ENCODE measurements around the gene CNOT4. TPM values are rescaled to one million over a fixed set of nuclear protein-coding genes. Genes with fewer than 3 reads are reported as not detected.
A peak's percentile ranks its signal among the peaks of the same experiment; 100 is the strongest.
"Not testable (repeated sequence)": the region's sequence is repeated elsewhere in the genome, so short reads cannot be mapped to it uniquely, and the experiment has no call there.

The CNOT4 gene
- total RNA-seq, 2 experiments from 2014 or later = 24.0 to 26.8 TPM

DNA sequence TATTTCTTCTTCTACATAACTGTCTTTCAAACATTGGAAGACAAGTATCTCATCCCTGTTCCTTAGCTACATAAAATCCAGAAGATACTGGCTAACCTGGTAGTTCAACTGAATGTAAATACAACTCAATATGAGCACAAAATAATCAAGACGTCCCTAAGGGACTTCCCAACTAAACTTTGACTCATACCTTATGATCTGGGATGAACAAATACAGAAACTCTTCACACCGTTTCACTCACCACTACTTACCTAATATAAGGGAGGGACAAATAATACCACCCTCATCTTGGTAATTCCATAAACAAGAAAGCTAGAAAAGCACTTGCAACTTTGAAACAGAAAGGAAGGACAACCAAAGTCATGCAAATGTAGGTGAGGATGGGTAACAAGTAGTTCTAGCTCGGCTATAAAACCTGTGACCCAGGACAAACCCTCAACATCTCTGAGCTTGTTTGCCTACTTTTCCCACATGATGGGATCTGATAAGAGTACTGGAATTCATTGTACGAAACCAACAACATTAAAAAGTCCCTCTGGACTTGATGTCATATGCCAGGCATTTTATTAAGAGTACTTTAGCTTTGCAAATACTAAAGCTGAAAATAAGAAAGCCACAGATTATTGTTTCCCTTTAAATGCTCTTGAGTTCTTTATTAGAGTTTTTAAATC, 154.4 kb downstream of the CNOT4 start:
- Mint-ChIP-seq H3K27me3 (peaks cover 1% of the 10 kb centered on the region), H3K36me3 (ENCODE audit: low read depth) (no peaks in the 10 kb centered on the region), H3K4me3 (no peak overlapping the region), H3K27ac (no peak overlapping the region), H3K4me1 (no peaks in the 10 kb centered on the region), H3K9me3 (no peaks in the 10 kb centered on the region)
- DNase-seq = no peak
- POLR2A ChIA-PET = no interaction called here
- CTCF ChIA-PET = interaction anchor here (1.2 kb wide), 1 partner anchor 13 kb away, joined by 3 read pairs; no protein-coding TSS in a partner anchor

DNA sequence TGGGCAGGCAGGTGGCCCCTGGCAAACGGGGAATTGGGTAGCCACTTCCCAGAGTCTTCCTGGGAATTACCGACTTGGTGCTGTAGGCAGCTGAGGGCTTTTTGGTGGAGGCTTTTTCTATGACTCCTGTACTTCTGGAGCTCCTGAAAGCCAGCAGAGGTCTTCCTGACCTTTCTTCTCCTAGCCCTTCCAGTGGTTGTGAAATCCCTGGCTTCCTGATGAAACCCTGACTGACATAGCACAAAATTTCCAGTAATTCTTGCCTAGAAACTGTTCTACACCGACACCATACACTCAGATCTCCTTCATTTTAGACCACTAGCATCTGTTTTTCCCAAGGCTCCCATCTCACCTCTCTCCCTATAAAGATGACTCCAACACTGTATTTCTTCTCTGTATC, 156.1 kb downstream of the CNOT4 start:
- no peaks in the 10 kb centered on the region for H3K9me3 Mint-ChIP-seq
- no peaks in the 10 kb centered on the region for H3K36me3 Mint-ChIP-seq (ENCODE audit: low read depth)
- DNase-seq = no peak
- ChIA-PET POLR2A (no interaction called here), CTCF (no interaction called here)
- no peak overlapping the region for H3K27ac Mint-ChIP-seq
- H3K4me1 Mint-ChIP-seq = no peaks in the 10 kb centered on the region
- H3K27me3 Mint-ChIP-seq = peaks cover 1% of the 10 kb centered on the region
- H3K4me3 Mint-ChIP-seq = no peak overlapping the region

DNA sequence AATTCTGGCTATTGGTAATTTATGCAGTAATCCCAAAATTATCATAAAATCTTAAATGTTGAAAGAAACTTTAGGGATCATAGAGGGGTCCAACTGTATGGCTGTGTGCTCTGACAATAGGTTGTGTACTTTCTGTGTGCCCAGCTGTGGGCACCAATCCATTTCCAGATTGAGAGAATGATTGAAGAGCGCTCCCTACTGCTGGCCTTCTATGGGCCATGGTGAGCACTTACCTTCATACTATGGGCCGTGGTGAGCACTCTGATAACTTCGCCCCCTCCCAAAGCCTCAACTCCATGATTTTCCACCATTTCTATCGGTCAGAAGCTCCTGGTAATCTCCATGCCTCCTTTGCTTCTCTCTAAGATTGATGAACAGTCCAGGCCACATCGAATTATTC, 157.6 kb downstream of the CNOT4 start:
- H3K36me3 Mint-ChIP-seq (ENCODE audit: low read depth) = no peaks in the 10 kb centered on the region
- CTCF ChIA-PET = no interaction called here
- POLR2A ChIA-PET = no interaction called here
- DNase-seq = no peak
- peaks cover 1% of the 10 kb centered on the region for H3K27me3 Mint-ChIP-seq
- no peak overlapping the region for H3K4me3 Mint-ChIP-seq
- no peak overlapping the region for H3K27ac Mint-ChIP-seq
- no peaks in the 10 kb centered on the region for H3K4me1 Mint-ChIP-seq
- no peaks in the 10 kb centered on the region for H3K9me3 Mint-ChIP-seq

GRCh38 chr7:135351070-135351469, 158.8 kb downstream of the CNOT4 start:
- CTCF ChIA-PET; H3K27ac Mint-ChIP-seq; H3K9me3 Mint-ChIP-seq; DNase-seq; H3K27me3 Mint-ChIP-seq; H3K36me3 Mint-ChIP-seq (ENCODE audit: low read depth); POLR2A ChIA-PET; H3K4me3 Mint-ChIP-seq; H3K4me1 Mint-ChIP-seq: not testable (repeated sequence)

DNA sequence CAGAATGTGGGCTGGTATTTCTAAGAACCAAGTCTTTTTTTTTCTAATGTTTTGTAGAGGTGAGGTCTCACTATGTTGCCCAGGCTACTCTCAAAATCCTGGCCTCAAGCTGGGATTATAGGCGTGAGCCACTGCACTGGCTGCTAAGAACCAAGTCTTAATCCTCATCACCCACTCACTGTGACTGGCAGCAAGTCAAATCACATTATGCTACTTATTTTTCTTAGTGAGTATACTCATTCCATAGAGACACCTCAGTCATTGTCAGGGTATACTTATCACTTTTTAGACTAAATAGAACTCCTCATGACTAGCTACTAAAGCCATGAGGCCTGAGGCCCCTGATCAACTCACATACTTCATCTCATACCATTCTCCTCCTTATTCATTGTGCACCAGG, 160.2 kb downstream of the CNOT4 start:
- Mint-ChIP-seq H3K9me3 (no peaks in the 10 kb centered on the region), H3K4me3 (no peak overlapping the region), H3K27ac (no peak overlapping the region), H3K36me3 (ENCODE audit: low read depth) (no peaks in the 10 kb centered on the region), H3K4me1 (no peaks in the 10 kb centered on the region), H3K27me3 (no peaks in the 10 kb centered on the region)
- DNase-seq = no peak
- CTCF ChIA-PET = no interaction called here
- POLR2A ChIA-PET = no interaction called here

DNA sequence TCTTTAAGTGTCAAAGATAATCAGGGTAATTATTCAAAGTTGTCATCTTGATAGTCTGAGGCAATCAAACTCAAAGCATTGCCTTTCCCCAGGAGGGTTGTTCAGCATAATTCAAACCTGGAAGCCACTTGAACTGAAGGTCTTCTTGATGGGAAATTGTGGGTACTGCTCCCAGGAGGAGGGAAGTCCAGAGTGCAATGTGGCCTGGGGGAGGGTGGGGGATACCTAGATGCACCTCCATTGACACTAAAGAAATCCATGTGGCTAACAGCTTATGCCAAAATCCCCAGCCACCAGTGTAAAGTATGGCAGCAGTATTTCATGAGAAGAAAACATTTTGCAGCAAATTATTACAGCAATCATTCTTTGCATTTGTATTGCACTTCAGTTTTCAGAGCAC, 161.4 kb downstream of the CNOT4 start:
- H3K9me3 Mint-ChIP-seq = no peaks in the 10 kb centered on the region
- no peak overlapping the region for H3K4me3 Mint-ChIP-seq
- no peaks in the 10 kb centered on the region for H3K36me3 Mint-ChIP-seq (ENCODE audit: low read depth)
- DNase-seq = no peak
- ChIA-PET POLR2A (no interaction called here), CTCF (no interaction called here)
- no peaks in the 10 kb centered on the region for H3K27me3 Mint-ChIP-seq
- no peaks in the 10 kb centered on the region for H3K4me1 Mint-ChIP-seq
- no peak overlapping the region for H3K27ac Mint-ChIP-seq

- ChIA-PET POLR2A (no interaction called here), CTCF (no interaction called here)
- Mint-ChIP-seq H3K4me1 (no peaks in the 10 kb centered on the region), H3K36me3 (ENCODE audit: low read depth) (no peaks in the 10 kb centered on the region), H3K27ac (no peak overlapping the region), H3K9me3 (no peaks in the 10 kb centered on the region), H3K4me3 (no peak overlapping the region), H3K27me3 (no peaks in the 10 kb centered on the region)
- DNase-seq = no peak
Measured at GRCh38 chr7:135343361-135343760, 166.5 kb downstream of the CNOT4 start.

GRCh38 chr7:135342887-135343286, 167.0 kb downstream of the CNOT4 start:
- Mint-ChIP-seq H3K27ac (no peak overlapping the region), H3K4me1 (no peaks in the 10 kb centered on the region), H3K27me3 (no peaks in the 10 kb centered on the region), H3K9me3 (no peaks in the 10 kb centered on the region), H3K36me3 (ENCODE audit: low read depth) (no peaks in the 10 kb centered on the region), H3K4me3 (no peak overlapping the region)
- CTCF ChIA-PET = interaction anchor here (1.6 kb wide), 1 partner anchor 13 kb away, joined by 3 read pairs; no protein-coding TSS in a partner anchor
- POLR2A ChIA-PET = no interaction called here
- DNase-seq = no peak

GRCh38 chr7:135341049-135341448, 168.9 kb downstream of the CNOT4 start:
- ChIA-PET CTCF (no interaction called here), POLR2A (no interaction called here)
- Mint-ChIP-seq H3K27me3 (no peaks in the 10 kb centered on the region), H3K4me1 (no peaks in the 10 kb centered on the region), H3K27ac (no peak overlapping the region), H3K36me3 (ENCODE audit: low read depth) (no peaks in the 10 kb centered on the region), H3K9me3 (no peaks in the 10 kb centered on the region), H3K4me3 (no peak overlapping the region)
- DNase-seq = no peak

DNA sequence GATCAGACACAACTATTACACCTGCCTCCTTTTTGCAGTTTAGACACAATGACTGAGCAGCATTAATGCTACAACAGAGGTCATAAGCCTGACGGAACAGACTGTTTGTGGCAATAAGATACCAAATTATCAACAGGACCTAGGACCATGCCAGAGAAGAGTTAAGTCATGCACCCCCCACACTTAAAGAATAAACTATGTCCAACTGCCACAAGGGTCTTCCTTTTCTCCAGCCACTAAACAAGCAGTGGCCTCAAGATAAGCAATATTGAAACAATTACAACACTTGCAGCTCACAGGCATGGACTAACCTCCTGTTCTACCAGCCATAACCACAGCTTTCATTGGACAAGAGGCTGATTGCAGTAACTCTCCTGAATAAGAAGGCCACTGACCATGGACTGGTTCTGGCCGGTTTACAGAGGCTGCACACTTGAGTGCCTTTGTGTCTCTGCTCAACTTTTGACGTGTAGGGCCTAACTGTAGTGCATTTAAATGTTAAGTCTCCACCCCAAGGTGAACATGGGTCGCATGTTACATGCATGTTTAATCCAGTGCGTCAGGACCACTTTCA, 171.8 kb downstream of the CNOT4 start:
- no peak for DNase-seq
- ChIA-PET CTCF (no interaction called here), POLR2A (no interaction called here)
- H3K4me1 Mint-ChIP-seq = no peaks in the 10 kb centered on the region
- H3K27me3 Mint-ChIP-seq = no peaks in the 10 kb centered on the region
- H3K36me3 Mint-ChIP-seq (ENCODE audit: low read depth) = no peaks in the 10 kb centered on the region
- H3K9me3 Mint-ChIP-seq = no peaks in the 10 kb centered on the region
- H3K4me3 Mint-ChIP-seq = no peak overlapping the region
- no peak overlapping the region for H3K27ac Mint-ChIP-seq

- ChIA-PET CTCF (no interaction called here), POLR2A (no interaction called here)
- DNase-seq = no peak
- Mint-ChIP-seq H3K9me3 (no peaks in the 10 kb centered on the region), H3K27ac (no peak overlapping the region), H3K27me3 (no peaks in the 10 kb centered on the region), H3K36me3 (ENCODE audit: low read depth) (no peaks in the 10 kb centered on the region), H3K4me1 (no peaks in the 10 kb centered on the region), H3K4me3 (no peak overlapping the region)
Measured at GRCh38 chr7:135337506-135337905, 172.4 kb downstream of the CNOT4 start.

DNA sequence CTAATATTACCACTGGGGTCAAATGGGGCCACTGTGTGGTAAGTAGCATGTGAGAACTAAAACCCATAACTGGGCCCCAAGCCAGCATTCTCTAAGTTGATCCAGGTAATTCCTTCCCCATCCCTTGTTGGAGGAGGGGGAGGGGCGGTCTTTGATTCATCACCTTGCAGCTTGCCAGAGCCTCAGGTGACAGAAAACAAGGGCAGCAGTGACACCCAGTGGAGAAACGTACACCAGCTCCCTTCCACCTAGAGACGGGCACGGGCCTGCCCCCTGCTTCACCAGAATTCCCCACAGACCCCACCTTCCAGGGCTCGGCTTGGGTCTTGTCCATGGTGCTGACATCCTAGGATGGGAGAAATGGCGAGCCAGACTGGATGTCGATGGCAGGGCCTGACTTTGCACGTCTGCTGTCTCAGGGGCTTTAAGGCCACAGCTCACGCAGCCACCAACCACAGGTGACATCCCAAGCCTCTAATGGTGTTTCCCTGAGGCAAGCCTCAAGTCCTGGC, 174.2 kb downstream of the CNOT4 start:
- DNase-seq = peak; percentile 39
- no peaks in the 10 kb centered on the region for H3K27me3 Mint-ChIP-seq
- no peaks in the 10 kb centered on the region for H3K9me3 Mint-ChIP-seq
- no peaks in the 10 kb centered on the region for H3K4me1 Mint-ChIP-seq
- POLR2A ChIA-PET = no interaction called here
- no peak overlapping the region for H3K27ac Mint-ChIP-seq
- no peaks in the 10 kb centered on the region for H3K36me3 Mint-ChIP-seq (ENCODE audit: low read depth)
- CTCF ChIA-PET = interaction anchor here (1.0 to 1.9 kb wide), 6 partner anchors 53 to 97 kb away, joined by 3 to 10 read pairs (median 6); no protein-coding TSS in a partner anchor
- no peak overlapping the region for H3K4me3 Mint-ChIP-seq

DNA sequence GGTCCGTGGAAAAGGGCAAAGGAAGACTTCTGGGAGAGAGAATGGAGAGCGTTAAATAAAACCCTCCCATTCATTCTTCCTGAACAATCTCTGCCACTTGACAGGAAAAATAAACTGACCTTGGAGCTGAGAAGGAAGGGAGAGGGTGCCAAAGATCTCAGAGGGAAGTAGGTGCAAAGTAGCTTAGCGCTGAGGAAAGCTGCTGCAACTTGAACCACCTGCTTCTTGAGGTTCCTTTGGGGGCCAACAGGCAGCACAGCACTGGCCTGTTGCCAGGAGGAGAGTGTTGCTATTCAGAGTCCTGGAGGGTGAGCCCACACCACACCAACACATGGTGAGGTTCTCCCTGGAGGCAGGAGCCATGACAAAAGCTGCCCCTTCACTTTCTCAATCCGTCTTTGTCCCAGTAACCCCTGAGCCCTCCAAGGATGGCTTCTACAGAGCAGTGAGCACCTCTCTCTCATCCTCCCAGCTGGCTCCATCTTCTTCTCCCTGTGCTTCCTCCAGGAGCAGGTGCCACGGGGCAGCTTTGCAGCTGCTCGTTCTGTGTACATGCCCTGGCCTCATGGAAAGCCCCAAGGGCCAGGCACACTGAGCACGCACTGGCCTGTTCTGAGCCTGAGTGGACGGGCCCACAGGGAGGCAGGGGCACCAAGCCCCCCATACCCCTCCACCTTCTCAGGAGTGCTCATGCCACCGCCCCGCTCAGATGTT, 174.9 kb downstream of the CNOT4 start:
- Mint-ChIP-seq H3K27me3 (no peaks in the 10 kb centered on the region), H3K4me3 (no peak overlapping the region), H3K4me1 (no peaks in the 10 kb centered on the region), H3K27ac (no peak overlapping the region), H3K36me3 (ENCODE audit: low read depth) (no peaks in the 10 kb centered on the region), H3K9me3 (no peaks in the 10 kb centered on the region)
- ChIA-PET CTCF (interaction anchor here (1.0 to 1.9 kb wide), 5 partner anchors 52 to 96 kb away, joined by 4 to 10 read pairs (median 7); no protein-coding TSS in a partner anchor), POLR2A (no interaction called here)
- DNase-seq = no peak
